GM21528 (cell line): Measurements from ENCODE around the gene FTCD.
"Not testable (repeated sequence)": the region's sequence is repeated elsewhere in the genome, so short reads cannot be mapped to it uniquely, and the experiment has no call there.

Experiments
- ATAC-seq: cut with Tn5 transposase; IDR thresholded peaks from one replicate; pipeline ENCODE4 v1.9.1; 2021; ENCODE audit warnings: mild to moderate bottlenecking, moderate library complexity; ENCODE audit not compliant: unreplicated experiment, low FRiP score

The FTCD gene

DNA sequence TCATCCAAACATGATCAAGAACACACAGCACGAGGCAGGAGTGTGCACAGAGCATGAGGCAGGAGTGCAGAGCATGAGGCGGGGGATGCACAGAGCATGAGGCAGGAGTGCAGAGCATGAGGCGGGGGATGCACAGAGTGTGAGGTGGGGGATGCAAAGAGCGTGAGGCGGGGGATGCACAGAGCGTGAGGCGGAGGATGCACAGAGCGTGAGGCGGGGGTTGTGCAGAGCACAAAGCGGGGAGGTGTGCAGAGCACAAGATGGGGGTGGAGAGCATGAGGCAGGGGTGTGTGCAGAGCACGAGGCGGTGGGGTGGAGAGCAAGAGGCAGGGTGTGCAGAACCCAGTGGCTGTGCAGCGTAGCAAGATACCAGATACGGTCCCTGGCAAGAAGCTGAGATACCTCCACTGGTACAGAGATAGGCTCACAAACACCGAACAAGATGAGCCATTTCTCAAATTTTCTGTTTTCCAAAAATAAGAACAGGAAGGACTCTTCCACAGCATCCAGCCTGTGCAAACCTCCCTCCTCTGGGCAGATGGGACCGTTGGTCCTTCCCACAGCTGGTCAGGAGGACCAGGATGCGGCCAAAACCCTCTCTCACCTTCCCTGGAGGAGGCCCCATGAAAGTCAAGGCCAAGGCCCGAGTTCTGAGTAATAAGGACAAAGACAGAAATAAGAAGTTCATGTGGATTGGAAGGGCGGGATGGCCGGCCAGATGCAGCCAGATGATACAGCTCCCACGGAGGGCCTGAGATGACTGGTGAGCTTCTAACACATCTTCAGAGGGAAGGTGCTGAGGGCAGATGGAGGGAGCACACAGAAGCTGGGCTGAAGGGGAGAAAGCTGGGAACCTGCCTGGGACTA is 16.9 kb upstream of the FTCD start:
- ATAC-seq, result no peak

DNA sequence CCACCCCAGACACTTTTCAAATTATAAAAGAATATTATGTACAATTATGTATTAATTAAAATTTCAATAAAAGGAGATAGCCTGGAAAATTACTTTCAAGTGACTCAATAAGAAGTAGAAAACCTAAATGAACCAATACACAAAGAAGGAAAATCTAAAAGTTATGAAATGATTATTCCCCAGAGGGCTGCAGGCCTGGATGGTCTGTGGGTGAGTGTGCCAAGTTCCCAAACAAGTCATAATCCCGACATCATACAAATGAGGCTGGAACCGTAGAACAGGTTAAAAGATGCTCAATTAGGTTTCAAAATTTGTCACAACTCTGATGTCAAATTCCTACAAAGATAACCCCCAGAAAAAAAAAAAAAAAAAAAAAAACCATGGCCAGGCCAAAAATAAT is 16.2 kb upstream of the FTCD start:
- ATAC-seq, result no peak

DNA sequence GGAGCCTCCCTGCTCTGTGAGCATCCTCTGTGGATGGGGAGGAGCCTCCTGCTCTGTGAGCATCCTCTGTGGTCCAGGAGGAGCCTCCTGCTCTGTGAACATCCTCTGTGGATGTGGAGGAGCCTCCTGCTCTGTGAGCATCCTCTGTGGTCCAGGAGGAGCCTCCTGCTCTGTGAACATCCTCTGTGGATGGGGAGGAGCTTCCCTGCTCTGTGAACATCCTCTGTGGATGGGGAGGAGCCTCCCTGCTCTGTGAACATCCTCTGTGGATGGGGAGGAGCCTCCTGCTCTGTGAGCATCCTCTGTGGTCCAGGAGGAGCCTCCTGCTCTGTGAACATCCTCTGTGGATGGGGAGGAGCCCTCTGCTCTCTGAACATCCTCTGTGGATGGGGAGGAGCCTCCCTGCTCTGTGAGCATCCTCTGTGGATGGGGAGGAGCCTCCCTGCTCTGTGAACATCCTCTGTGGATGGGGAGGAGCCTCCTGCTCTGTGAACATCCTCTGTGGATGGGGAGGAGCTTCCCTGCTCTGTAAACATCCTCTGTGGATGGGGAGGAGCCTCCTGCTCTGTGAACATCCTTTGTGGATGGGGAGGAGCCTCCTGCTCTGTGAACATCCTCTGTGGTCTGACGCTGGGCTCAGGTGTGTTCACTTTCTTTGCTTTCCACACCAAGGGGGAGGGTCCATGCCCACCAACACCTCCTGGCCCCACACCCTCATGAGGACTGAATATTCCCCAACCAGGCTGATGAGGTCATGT is 15.2 kb upstream of the FTCD start:
- ATAC-seq, result not testable (repeated sequence)

DNA sequence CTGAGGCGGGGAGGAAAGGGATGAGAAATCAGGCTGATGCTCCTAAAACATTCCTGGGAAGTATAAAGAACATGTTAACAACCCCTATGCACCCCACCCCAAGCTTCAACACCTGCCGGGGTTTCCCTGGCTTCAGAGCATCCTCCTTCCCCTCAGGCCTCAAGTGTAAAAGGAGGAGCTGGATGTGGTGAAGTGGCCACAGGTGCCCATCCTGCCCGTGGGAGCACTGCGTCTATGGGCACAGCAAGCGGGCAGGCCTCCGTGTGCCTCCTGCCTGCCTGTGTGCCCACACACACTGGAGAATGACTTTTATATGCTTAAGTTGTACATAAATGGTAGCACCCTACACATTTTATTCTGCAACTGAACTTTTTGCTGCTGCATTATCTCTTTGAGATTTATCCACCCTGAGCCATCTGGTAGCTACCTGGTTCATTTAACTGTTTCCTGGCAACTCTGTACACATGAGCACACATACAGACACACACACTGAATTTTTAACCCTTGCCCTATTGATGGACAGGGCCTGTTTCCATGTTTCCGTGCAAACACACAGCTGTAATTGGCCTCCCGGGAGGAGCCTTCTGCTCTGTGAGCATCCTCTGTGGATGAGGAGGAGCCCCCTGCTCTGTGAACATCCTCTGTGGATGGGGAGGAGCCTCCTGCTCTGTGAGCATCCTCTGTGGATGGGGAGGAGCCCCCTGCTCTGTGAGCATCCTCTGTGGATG is 13.4 kb upstream of the FTCD start:
- ATAC-seq, result no peak

DNA sequence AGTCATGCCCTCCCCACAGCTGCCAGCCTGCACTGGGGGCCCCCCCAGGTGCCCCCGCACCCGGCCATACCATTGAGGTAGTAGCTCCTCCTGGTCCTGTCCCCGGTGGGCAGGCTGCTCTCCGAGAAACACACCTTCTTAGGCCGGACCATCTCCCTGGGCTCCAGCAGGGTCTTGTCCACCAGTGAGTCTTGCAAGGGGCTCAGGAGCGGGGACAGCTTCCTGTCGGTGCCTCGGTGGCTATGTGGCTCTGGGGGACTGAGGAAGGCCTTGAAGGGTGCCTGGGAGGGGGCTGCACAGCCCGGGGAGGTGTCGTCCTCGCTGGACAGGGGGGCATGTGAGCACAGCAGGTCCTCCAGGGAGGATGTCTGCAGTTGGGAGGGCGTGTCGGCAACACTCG is 12.9 kb upstream of the FTCD start:
- ATAC-seq, result no peak

DNA sequence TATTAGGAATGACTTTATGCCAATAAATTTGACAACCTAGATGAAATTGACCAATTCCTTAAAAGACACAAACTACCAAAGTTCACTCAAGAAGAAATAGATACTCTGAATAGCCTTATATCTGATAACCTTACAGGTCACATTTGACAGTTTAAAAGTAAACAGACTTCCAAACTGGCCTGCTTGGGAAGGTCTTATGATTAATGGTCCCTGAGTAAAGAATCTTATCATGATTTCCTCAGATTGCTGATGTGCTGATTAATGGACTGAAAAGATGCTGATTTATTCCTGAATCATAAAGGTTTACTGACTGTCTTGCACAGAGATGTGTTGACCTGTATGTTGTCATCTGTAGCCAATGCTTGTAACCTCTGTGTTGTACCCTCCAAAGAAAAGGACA is 9.7 kb upstream of the FTCD start:
- no peak for ATAC-seq

DNA sequence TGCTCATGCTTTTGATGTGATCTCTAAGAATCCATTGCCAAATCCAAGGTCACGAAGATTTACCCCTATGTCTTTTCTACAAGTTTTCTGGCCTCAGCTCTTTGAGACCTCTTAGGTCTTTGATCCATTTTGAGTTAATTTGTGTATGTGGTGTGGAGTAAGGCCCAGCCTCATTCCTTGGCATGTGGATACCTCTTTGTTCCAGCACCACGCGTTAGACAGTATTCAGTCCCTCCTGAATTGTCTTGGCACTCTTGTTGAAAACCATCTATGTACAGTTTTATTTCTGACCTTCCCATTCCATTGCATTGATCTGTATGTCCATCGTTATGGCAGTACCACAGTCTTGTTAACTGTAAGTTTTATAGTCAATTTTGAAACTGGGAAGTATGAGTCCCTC is 8.0 kb upstream of the FTCD start:
- no peak for ATAC-seq

DNA sequence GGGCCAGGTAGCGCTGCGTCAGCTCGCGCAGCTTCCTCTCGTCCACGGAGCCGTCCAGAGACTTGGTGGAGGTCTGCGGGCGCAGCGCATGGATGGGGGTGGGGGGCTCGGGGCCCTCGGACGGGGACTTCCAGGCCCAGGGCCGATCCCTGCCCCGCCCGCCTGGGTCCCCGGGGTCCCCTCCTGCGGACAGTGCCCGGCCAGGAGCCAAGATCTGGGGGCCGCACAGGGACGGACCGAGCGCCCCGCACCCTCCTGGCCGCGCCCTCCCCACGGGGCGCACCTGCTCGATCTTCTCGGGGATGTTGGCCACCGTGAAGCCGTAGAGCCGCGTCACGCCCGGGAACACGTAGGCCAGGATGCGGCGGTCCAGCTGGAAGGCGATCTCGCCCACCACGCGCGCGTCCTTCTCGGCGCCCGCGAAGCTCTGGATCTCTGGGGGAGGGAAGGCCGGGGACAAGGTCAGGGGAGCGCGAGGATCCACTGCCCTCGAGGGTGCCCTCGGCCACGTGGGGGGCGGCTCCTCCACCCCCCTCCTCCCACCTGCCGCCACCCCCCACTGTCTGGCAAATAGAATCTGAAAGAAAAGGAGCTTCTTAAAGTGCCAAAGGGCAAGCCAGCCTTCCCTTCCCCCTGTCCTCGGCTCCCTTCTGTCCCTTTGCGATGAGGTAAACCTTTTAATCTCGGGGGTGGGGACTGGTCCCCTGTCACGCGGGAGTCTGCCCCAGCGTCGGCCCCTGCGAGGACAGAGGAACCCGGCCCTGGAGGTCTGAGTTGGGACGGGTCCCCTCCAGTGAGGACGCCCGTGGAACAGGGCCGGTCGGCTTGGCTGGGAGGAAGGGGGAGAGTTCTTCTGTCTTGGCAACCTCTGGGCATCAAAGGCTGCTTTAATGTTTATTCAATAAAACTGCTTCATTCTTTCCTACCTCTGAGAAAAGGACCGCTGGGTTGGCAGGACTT is 6.5 kb upstream of the FTCD start:
- ATAC-seq, result no peak

DNA sequence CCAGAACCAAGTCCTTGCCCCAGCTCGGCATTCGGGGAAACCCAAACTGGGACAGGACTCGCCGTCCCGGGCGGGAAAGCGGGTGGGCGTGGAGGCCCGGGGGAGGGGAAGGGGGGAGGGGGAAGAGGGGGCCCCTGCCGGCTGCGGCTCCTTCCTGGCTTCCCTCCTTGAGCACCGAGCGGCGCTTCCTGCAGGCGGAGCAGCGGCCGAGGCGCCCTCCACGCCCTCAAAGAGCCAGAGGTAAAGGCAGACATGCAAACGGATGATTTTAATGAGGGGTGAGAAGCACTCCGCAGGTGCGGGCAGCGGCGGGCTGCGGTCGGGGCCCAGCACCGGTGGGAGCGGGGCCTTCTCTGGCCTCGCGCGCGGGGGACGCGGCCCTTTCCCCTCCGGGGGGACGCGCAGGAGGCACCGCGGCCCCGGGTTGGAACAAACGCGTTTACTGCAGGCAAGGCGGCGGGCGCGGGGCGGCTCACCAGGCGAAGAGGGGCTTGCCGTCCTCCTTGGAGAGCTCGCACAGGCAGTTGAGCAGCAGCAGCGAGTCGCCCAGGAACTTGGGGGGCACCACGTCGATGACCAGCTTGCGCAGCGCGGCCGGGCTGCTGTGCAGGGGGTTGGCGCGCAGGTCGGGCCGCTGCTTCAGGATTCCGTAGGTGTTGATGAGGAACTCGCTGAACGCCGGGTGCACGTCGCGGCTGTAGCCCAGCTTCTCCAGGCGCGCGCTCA is 5.7 kb upstream of the FTCD start:
- ATAC-seq, result no peak

DNA sequence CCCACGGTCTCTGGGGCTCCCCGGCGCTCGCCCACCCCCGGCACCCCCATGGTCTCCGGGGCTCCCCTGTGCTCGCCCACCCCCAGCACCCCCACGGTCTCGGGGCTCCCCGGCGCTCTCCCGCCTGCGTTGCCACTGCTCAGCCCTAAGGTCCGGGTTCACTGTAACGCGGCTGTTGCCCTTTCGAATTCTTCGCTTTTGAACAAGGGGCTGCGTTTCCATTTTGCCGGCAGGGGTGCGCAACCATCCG is 5.2 kb upstream of the FTCD start:
- no peak for ATAC-seq

DNA sequence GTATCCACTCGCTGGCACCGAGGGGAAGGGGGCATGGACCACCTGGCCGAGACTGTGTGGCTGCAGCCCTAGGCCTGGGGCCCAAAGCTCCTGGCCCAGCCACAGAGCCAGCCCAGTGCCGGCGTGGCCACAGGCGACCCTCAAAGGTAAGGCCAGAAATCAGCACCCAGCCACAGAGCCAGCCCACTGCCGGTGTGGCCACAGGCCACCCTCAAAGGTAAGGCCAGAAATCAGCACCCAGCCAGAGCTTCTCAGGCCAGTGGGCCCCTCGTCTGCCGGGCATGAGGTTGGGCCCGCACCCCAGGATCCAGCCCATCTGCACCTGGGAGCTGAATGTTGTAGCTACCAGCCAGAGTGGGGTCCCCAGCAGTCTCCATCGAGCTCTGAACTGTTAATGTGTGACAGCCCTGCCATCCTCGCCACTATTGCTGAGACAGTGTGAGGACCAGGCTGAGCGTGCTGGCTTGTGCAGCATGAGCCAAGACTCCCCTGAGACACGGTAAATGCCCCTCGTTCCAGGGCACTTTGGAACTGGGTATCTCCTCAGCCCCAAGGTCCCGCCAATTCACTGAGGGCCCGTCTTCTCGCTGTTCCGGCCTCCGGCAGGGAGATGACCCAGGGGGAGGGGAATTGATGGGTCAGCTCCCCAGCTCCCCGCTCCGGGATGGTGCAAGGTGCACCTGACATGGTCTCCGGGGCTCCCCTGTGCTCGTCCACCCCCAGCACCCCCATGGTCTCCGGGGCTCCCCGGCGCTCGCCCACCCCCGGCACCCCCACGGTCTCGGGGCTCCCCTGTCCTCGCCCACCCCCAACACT is 4.7 kb upstream of the FTCD start:
- no peak for ATAC-seq

DNA sequence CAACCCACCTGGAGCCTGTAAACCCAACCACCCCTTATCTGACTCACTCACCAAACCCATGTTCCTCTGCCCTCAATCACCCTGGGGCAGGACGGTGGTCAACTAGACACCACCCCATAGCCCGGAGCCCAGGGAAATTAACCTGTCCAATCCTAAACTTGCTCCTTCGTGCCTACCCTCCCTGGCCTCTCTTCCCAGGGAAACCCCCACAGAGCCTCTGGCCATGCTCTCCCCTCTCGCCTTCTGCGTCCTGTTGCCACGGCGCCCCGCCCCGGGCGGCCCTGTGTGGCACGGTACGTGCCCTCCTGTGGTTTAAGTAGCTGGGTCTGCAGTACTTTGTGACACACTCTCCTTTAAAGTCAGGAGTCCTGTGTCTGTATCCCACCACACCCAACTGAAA is 4.0 kb upstream of the FTCD start:
- ATAC-seq, result no peak

DNA sequence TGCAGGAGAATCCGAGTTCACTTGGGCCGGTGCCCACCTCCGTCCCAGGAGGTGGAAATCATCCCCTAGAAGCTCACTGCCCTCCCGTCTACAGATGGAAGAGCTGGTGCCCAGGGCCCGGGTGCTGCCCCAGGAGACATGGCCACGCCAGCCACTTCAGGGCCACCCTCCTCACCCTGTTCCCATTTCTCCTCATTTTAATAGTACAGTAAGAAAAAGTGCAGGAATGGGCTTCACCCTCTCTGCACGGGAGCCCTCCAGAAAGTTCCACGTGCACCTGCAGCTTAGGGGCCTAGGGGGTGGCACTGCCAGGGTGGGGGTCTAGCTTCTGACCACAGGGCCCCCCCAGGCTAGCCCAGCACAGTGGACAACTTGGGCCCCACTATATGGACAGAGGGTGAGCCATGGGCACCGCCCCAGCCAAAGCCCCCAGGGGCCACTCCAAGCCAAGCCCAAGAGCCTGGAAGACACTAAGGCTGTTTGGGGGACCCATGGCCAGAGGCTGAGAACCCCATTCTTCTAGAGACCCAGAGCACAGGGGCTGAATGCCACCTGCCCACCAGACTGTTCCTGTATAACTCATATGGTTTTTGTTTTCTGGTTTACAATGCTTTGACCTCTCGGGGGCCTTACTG is 3.4 kb upstream of the FTCD start:
- no peak for ATAC-seq

DNA sequence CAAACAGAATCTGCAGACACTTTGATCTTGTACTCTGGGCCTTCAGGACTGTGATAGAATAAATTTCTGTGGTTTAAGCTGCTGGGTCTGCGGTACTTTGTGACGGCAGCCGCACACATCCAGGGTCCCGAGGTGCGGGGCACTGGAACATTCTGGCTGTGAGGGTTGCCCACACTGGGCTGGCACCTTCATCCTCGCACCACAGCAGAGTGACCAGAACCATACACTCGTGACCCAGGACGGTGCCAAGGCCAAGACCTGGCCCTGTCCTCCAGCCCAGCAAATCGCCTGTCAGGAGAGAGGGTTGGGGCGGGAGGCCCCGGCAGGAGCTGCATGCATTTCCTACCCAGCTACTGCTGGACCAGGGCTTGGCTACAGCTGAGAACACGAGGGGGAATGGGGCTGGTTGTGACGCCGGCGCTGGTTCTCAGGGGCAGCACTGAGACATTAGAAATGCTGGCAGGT is 2.6 kb upstream of the FTCD start:
- no peak for ATAC-seq

DNA sequence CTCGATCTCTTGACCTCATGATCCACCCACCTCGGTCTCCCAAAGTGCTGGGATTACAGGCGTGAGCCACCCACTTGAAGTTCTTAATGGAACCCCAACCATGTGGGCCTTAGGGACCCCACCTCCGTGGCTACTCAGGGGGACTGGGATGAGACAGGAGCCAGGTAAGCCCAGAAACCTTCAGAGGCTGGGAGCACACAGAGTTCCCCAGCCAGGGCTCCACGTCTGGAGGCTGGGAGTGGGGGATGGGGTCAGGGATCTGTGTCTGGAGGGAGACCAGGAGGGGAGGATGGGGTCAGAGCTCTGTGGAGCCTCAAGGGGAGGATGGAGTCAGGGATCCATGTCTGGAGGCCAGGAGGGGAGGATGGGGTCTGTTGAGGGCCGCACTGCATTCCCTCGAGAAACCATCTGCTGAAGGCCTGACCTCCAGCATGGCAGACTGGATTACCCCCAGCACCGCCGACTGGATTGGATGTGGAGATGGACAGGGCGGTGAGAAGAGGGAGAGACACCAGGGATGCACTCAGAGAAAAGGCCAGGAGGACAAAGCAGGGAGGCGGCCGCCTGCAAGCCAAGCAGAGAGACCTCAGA is 2.1 kb upstream of the FTCD start:
- no peak for ATAC-seq

DNA sequence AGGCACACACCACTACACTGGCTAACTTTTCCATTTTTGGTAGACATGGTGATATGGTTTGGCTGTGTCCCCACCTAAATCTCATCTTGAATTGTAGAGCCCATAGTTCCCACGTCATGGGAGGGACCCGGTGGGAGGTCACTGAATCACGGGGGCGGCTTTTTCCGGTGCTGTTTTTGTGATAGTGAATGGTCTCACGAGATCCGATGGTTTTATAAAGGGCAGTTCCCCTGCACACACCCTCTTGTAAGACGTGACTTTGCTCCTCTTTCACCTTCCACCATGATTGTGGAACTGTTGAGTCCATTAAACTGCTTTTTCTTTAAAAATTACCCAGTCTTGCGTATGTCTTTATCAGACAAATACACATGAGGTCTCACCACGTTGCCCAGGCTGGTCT is 1.3 kb upstream of the FTCD start:
- no peak for ATAC-seq

DNA sequence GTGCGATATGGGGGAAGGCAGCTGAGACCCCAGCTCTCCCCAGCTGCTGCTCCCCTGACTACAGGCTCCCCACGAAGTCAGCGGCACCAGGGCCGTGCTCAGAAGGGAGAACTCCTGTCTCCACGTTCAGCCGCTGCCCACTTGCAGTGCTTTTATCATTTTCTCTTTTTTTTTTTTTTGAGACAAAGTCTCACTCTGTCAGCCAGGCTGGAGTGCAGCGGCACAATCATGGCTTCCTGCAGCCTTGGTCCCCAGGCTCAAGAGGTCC is 933 bp upstream of the FTCD start:
- no peak for ATAC-seq

DNA sequence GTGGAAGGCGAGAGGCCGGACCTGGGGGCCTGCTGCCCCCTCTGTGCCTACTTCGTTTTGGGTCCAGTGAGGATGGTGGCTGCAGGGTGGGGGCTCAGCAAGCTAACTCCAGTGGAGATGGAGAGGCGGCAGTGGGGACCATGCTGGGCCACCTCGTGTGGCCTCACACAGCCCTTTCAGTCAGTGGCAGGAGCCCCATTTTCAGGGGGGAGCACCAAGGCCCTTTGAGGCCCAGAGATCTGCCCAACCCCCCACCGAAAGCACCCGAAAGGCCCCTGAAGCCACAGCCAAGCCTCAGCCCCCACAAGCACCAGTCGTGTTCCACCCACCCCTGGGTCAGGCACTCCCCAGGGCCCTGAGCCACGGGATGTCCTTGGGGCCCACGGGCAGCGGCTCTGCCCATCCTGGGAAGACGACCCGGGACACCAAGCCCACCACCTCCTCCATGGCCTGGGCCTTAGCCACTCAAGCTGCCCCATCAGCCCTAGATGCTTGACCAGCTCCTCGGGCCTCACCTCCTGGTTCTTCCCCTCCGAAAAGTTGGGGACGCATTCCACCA is 345 bp downstream of the FTCD start:
- no peak for ATAC-seq
